NCI-H446 (cell line): ENCODE data around the gene MAML2.
"Not testable (repeated sequence)": the region's sequence is repeated elsewhere in the genome, so short reads cannot be mapped to it uniquely, and the experiment has no call there.

ENCODE experiments used
- DNase-seq, 2 experiments: peaks; one replicate each; lab custom pipeline; 2025; lab: John Stamatoyannopoulos, UW

The MAML2 gene

DNA sequence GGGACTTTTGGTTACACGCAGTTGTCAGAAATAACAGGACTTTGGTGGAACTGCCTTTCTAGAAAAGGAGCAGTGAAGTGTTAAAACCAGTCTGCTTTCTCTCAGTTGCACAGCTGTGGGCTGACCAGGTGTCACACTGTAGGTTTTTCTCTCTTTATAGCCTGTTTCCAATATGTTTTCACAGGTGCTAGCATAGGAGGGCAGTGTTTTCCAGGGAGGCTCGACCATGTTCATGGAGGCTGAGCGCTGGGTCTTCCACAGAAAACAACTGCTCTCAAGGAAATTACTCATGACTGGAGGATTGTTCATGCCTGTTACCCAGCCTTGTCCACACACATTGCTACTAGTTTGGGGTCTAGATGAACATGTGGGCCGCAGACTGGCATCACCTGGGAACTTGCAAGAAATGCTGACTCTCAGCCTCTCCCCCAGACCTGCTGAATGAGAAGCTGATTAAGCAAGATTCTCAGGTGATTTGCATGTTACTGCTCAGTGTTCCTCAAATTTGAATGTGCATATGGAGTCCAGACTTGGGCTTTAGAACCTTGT is 157.7 kb downstream of the MAML2 start:
- DNase-seq, result no peak

DNA sequence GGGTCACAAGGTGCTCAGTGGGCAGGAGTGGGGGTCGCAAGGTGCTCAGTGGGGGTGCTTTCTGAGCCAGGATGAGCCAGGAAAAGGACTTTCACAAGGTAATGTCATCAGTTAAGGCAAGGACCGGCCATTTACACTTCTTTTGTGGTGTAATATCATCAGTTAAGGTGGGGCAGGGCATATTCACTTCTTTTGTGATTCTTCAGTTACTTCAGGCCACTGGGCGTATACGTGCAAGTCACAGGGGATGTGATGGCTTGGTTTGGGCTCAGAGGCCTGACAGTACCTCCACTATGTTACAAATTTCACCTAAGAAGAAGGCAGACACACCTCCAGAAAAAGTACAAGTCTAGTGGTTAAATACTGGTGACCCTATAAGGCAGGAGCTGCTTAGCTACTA is 162.1 kb downstream of the MAML2 start:
- not testable (repeated sequence) for DNase-seq

DNA sequence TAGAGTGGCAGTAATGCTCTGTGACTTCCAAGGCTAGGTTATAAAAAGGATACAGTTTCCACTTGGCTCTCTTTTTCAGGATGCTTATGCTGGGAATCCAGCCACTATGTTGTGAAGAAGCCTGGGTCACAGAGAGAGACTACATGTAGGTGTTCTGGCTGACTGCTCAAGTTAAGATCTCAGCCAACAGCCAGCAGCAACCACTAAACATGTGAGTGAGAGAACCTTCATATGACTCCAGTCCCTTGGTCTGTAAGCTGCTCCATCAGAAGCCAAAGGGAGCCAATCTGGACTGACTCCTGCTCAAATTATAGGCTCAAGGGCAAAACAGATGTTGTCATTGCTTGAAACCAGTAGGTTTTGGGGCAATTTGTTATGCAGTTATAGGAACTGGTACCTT is 162.7 kb downstream of the MAML2 start:
- DNase-seq, result peak; percentile 37 to 77

DNA sequence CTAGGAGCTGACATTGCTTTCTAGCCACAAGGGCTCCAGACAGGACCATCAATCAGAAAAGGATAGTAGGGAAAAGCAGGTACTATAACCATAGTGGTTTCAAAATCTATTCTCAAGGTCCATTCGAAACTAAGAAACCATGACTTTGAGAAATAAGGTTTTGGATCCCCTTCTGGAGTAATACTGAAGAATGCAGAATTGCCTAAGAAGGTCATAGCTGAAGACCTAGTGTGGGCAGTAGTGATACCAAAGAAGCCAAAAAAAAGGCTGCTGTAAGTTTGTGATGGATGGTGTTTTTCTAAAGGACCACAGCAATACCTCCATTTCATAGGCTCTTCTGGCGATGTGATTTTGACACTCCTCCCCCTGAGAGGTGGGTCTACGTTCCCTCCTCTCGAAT is 163.1 kb downstream of the MAML2 start:
- no peak for DNase-seq

DNA sequence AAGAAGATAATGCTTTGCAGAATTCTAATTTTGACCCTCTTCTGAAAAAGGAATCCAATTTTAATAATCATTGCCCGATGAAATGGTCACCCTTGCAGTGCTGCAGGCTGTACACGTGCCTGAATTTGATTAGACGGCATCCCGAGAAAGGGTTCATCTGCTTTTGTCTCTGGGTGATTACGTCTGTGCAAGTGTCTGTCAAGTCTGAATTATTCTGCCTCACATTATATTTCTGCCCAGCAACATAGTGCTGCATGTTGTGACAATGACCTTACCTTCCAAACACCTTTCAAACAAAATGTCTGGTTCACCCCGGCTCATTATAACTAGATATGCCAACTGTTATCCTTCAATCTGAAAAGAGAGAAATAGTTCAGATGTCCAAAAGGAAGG is 164.1 kb downstream of the MAML2 start:
- no peak for DNase-seq

DNA sequence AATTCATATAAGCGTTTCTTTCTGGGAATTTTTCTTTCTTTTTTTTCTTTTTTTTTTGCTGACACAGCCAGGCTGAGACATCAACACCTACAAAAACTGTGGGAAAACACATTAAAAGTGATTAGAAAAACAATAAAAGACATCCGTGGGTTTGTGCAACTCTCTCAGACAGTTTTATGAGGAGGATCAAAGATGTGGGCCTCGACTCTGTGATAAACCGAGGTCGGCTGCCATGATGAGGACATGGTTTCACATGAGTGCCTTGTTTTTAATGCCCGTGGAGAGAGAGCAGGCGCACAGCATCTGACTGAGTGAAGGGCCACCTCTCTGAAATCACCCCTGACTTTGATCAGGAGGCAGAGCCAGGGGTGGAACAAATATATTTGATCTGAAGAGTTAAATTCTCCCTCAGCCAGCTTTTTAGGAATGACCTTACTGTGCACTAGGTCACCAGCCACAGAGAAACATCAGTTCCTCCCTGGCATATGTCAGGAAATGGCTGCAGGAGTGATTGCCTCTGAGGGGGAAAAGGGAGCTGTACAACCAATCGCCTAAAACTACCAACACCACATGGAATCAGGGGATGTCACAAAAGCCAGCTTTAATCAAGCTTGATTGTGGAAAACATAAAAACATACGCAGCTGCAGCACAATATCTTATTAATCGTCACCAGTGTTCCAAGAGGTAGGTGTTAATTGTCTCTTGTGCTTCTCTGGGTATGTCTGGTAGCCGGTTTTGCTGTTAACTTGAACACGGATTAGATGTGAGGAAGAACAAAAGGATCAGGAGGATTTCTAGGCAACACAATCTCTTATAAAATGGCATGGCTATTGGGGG is 164.7 kb downstream of the MAML2 start:
- no peak for DNase-seq

DNA sequence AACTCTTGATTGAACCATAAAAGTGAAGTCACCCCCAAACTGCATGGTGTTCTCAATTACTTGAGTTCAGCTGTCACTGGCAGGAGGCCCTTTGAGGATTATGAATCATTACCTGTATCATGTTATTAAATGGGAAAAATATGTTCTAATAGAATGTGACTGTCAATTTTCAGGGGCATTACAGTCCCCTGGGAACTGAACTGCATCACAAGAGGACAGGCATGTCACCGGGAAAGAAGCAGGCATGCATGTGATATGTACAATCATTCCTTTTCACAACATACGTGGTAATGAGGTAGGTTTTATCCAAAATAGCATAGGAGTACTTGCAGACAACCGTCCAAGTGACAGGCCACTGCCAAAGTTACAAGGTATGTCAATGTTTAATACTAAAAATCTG is 165.8 kb downstream of the MAML2 start:
- no peak for DNase-seq

DNA sequence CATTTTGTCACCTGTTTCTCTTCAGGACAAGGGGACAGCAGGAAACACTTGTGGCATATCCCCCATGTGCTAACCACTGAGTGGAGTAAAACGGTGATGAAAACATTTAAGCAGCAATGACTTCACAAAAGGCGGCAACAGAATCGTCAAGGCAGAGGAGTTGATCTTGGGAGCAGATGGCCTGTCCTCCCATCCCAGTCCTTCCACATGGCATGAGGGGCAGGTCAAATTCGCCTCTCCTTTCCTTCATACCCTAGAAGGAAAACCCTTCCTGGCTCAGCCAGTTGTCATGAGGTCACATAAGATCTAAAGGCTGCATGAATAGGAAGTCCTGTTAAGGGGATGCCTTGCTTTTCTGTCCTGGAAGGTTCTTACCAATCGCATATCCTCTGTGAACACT is 169.1 kb downstream of the MAML2 start:
- DNase-seq, result no peak

DNA sequence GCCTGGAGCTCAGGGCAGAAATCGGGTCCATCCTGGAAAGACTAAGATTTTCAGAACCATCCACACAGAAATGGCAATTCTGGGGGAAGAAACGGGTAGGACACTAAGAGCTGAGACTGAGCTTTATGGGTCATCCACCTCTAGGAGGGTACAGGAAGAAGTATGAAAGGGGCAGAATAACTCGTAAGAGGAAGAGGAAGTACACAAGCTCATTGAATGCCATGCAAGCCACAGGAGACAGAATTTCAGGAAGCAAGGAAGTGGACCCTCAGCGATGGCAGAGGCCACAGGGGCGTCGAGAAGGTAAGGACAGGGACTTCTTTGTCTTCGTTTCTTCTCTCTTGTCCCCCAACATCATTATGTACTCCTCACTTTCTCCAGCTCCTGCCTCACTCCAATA is 169.6 kb downstream of the MAML2 start:
- DNase-seq, result no peak

DNA sequence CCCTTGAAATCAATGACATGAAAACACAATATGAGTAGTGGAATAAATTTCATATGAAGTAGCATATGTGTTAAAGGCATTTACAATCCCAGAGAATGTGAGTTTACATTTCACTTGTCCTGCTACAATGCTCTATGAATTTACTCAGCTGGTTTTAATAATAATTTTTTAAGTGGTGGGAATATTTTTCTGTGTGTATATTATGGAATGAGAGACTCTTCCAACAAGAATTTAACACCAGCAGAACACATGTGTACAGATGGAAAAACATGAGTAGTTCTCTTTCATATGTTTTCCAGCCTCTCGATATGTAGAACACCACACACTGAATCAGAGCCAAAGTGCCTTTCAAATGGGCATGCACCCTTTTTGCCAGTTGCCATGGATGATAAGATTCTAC is 170.4 kb downstream of the MAML2 start:
- no peak for DNase-seq

DNA sequence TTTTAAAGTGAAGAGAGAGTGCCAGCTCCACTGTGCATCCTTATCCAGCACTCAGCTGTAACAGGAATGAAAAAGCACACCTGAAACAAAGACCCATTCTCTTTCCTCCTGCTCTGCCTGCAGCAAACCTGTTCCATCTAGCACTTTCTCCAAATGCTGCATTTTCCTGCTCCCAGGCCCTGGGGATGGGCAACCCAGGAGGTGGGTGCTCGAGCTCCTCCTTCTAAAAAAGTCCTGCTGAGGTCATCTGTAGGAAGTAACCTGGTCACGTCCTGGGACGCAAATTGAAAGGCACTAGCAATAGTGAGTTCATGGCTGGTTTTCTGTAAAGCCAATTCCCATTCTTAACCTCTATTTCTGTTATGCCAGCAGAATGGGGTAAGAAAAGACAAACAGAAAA is 173.7 kb downstream of the MAML2 start:
- DNase-seq, result no peak

DNA sequence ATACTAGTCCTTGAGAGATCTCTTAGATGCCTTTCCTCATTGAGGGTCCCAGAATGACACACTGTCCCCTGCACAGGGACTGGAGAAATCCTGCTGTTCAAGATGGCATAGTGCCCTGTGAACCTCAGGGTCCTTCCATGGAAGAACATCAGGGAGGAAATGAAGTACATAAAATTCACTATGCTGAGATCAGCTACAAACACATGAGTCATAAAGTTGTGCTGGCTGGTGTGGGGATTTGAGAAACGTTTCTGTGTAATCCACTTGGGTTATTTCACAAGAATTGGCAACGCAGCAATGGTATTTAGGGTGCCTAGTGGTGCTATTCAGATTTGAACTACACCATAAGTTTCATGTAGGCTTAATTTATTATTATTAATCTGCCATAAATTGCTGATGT is 174.4 kb downstream of the MAML2 start:
- peak in 1 of 2 experiments; percentile 59 for DNase-seq

DNA sequence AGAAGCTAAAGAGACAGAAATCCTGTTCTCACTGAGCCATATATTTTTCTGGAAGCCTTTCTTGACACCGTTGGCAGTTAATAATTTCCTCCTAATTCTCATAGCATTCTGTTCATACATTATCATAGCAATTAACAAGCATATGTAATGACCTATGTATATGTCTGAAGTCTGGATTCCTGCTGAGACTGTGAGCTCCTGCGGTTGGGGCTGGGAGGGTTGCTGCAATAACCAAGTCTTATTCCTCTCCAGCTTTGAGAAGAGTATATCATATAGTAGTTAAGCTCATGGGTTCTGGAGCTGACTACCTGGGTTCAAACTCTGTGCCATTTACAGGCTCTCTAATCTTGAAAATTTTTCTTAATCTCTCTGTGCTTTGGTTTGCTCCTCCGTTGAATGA is 175.2 kb downstream of the MAML2 start:
- no peak for DNase-seq

DNA sequence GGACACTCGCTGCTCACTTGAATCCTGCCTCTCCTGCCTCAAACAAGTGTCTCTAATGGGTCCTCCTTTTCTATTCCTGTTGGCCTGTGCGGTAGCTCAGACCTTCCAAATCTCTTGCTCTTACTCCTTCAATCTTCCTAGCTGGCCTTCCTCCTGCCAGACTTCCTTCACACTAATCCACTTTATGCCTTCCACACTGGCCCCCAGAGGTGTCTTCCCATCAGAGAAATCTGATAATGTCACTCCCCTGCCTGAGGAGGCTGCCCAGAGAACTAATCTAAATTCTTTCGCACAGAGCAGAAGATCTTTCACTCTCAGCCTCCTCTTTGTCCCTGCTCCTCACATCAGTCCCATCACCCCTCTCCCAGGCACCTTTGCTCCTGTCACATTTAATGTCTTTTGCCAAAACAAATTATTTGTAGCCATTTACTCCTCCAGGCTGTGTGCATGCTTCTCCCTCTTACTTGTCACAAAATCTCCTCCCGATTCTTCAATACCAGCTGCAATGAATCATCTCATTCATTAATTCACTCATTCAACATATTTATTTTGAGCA is 175.7 kb downstream of the MAML2 start:
- no peak for DNase-seq

DNA sequence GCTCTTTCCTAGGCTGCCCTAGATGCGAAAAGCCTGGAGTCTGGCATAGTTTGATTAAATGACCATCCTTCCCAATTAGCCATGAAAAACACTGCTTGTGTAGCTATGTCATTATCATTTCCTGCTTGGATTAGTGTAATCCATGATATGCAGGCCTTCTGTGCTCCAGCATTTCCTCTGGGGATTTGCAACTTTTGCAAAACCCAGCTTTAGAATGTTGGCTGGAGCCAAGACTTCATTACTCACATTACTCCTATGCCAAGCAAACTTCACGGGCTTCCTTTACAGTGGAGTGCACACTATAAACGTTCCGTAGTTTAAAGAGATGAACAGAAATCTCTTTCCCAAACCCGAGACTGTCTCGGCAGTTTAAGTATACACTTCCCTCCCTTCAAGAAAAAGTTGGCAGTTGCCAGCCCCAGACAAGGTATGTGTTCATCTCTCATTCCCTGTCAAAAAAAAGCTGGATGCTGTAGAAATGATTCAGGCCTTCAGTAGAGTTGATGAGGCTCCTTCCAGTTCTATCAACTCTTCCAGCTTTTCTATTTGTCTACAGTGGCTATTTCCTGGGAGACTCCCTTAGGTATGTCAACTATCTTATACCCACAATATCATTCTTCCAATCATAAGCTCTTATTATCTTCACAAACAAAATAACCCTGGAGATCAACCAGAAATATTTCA is 180.0 kb downstream of the MAML2 start:
- peak; percentile 80 to 92 for DNase-seq

DNA sequence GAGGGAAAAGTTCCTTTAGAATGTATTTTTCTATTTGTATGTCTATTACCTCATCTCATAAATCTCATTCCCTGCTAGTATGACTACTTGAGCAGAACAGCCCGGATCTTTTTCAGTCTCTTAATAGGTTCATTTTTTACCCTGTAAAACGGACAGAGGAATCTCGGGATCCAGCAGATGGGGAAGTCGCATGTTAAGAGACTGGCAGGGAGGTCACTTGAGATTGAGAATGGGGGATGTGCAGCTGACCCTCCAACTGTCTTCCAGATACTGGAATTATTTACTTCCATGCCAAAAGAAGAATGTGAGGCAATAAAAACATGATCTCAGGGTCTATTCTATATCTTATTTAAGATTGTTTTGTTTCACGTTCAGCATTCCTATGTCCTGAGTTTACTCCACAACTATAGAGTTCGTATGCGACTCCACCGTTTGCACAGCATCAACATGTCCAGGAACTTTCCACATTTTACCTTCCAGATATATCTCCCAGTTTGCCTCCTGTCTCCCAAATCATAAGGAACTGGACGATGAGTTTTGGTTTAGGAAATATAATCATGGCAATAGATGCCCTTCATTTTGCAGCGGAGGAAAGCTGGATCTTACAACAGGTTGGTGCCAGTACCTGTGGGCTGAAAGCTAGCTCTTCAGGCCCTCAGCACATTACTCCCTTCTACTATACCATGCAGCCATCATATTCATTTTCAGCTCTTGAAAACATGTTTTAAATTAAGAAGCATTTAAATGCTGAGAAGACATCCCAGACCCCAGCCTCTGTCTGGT is 181.5 kb downstream of the MAML2 start:
- no peak for DNase-seq

DNA sequence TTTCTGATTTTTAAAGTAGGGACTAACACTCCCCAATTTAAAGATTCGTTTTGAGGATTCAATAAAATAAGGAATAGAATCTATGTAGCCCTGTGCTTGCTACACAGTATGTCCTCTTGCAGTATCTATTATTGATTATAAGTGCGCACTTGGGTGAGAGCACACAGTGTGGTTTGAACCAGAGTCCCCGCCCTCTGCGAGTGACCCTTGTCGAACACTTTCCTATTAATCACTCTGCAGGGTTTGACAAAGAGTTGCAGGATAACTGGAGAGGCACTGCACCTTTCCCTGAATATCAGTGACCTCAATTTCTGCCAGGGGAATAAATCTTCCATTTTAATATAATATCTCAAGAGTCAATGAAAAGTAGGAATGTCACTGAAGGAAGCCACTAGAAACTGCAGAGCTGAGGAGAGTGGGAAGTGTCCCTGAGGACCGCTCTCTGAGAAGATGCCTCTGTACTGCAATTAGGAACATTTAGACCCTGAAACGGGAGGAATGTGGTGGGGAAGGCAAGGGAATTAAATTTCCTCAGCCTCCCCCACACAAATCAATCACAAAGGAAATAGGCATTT is 182.2 kb downstream of the MAML2 start:
- DNase-seq, result no peak

DNA sequence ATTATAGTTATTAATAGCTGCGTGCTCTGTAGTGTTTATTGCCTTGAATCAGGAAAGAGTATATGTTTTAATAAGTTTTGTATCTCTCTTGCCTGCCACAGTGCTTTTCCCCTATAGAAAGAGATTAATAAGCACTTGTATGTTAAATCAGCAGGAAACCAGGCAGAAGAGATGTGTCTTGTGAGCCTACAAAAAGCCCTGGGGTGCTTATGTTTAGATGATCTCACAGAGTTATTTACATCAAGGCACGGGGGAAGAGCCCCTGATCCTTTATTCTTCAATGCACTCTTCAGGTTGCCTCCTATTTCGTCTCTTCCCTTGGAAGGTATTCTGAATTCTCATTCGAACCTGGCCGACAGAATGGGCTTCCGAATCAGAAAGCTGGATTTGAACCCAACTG is 183.0 kb downstream of the MAML2 start:
- DNase-seq, result no peak

DNA sequence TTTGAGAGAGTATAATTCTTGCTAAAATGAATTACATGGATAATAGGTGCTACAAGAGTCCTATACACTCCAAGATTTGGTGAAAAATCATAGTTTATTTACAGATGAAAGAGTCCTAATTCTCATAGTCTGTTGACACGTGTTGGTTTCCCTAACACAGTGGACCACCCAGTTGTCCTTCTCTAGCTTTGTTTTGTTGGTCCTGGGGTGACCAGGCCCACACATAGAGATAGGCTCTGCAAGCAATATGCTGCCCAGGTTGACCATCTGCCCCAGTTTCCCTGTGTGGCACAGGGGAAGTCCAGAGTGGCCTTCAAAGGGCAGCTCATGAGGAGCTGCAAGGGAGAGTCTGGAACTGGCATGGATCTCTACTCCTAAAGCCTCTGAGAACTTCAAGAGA is 184.9 kb downstream of the MAML2 start:
- no peak for DNase-seq

DNA sequence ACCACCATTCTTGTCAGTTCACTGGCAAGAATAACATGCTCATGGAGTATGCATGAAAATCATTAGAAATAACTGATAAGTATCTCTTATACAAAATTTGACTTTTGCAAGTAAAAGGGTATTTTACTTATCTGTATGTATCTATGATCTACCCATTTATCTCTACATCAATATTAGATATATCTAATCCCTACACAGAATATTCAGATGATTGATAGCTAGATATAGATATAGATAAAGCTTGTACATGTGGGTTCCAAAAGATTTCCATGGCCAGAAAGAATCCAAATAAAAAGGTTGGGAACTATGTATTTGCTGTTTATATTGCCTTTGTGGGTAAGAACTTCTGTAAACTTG is 185.5 kb downstream of the MAML2 start:
- no peak for DNase-seq

DNA sequence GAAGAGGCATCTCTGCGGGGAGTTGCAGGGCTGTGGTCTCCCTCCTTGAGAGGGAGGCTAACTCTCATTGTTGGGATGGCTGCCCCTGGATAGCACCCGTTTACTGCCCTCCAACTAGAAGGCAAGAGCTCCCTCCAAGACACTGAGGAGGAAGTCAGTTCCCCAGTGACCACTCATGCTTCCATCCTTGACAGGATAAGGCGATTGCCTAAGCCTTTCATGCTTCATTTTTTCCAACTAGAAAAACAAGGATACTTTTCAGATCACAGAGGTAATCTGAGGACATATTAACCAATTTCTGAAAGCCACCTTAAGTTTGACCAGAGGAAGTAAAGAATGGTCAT is 186.6 kb downstream of the MAML2 start:
- DNase-seq, result peak in 1 of 2 experiments; percentile 53
